Ovary (tissue), 3 donors: ENCODE results near the gene MRPS18B.

Experiments
- EP300 ChIP-seq: sonication (generic); formaldehyde crosslinking; IDR thresholded peaks from one replicate; pipeline ENCODE4 v1.6.1; 2017; ENCODE audit warnings: antibody characterized with exemption
- POLR2A ChIP-seq: fragments of 450-650 bp; IDR thresholded peaks from one replicate; pipeline ENCODE4 v1.6.1; 2017; ENCODE audit warnings: antibody characterized with exemption, mild to moderate bottlenecking, moderate library complexity
- TF ChIP-seq, protein P1 (sequence below), 3 donors: fragments of 450-650 bp in 2 of 3; fragments of 200-600 bp in 1 of 3; IDR thresholded peaks; one replicate each; pipeline versions ENCODE4 v1.5.1 to v1.8.0; 2016 to 2022; ENCODE audit warnings: antibody characterized with exemption in 3 of 3, mild to moderate bottlenecking in 1 of 3
- donor health status: DM: no; HTN: no; CAD: no.

DNA sequence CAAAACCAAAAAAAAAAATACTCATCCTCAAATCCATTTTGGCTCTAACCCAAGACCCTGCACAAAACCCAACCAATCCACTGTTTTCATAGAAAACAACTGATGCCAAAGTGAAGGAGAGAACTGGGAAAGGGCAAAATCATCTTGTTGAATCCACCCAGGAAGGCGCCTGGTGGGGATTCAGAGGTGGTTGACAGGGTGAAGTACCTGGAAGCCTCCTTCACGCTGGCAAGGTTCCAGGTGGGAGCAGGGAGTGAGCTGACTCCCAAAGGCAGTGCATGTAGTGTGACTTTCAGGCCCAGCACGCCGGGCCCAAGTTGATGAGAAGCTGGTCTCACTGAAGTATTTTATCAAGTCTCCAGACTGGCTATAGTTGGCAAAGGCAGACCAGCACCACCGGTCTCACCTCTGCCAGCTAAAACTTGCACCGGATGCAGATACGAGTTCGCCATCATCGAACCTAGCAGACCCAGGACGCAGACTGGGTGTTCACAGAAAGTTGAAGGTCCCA is 17.1 kb upstream of the MRPS18B start:
- TF ChIP-seq POLR2A, result no peak
- TF ChIP-seq, protein P1, sequence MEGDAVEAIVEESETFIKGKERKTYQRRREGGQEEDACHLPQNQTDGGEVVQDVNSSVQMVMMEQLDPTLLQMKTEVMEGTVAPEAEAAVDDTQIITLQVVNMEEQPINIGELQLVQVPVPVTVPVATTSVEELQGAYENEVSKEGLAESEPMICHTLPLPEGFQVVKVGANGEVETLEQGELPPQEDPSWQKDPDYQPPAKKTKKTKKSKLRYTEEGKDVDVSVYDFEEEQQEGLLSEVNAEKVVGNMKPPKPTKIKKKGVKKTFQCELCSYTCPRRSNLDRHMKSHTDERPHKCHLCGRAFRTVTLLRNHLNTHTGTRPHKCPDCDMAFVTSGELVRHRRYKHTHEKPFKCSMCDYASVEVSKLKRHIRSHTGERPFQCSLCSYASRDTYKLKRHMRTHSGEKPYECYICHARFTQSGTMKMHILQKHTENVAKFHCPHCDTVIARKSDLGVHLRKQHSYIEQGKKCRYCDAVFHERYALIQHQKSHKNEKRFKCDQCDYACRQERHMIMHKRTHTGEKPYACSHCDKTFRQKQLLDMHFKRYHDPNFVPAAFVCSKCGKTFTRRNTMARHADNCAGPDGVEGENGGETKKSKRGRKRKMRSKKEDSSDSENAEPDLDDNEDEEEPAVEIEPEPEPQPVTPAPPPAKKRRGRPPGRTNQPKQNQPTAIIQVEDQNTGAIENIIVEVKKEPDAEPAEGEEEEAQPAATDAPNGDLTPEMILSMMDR (IDR thresholded peaks at IDR 0.05), result no peak
- no peak for TF ChIP-seq EP300
